Liver (tissue), 3 donors: ENCODE data around the gene IFIT5.
"Not testable (repeated sequence)": the region's sequence is repeated elsewhere in the genome, so short reads cannot be mapped to it uniquely, and the experiment has no call there.

Source experiments
- ATF3 ChIP-seq: IDR thresholded peaks from 2 replicates; pipeline ENCODE4 v1.6.1; 2016; ENCODE audit warnings: antibody characterized with exemption
- CTCF ChIP-seq: fragments of 150-350 bp; IDR thresholded peaks from 2 replicates; pipeline ENCODE4 v1.5.1; 2017; ENCODE audit warnings: improper control_type of control experiment, low read depth, low read length; ENCODE audit not compliant: missing input control
- EGR1 ChIP-seq, 2 donors: IDR thresholded peaks; 2 replicates each; pipeline ENCODE4 v1.6.1; 2016 to 2018; ENCODE audit warnings: antibody characterized with exemption in 2 of 2, low read depth in 2 of 2
- HNF4G ChIP-seq: IDR thresholded peaks from 2 replicates; pipeline ENCODE4 v1.6.1; 2016; ENCODE audit warnings: antibody characterized with exemption
- JUND ChIP-seq, 2 donors: IDR thresholded peaks; 2 replicates each; pipeline ENCODE4 v1.6.1; 2016; ENCODE audit warnings: antibody characterized with exemption in 2 of 2
- MAX ChIP-seq: IDR thresholded peaks from 2 replicates; pipeline ENCODE4 v1.6.1; 2016; ENCODE audit warnings: antibody characterized with exemption
- RAD21 ChIP-seq, 2 donors: IDR thresholded peaks; 2 replicates each; pipeline ENCODE4 v1.6.1; 2016; ENCODE audit warnings: antibody characterized with exemption in 2 of 2, mild to moderate bottlenecking in 2 of 2
- REST ChIP-seq: IDR thresholded peaks from 2 replicates; pipeline ENCODE4 v1.6.1; 2016; ENCODE audit warnings: antibody characterized with exemption, mild to moderate bottlenecking
- SP1 ChIP-seq: IDR thresholded peaks from 2 replicates; pipeline ENCODE4 v1.6.1; 2018; ENCODE audit warnings: antibody characterized with exemption, mild to moderate bottlenecking
- YY1 ChIP-seq: IDR thresholded peaks from 2 replicates; pipeline ENCODE4 v1.6.1; 2016; ENCODE audit warnings: antibody characterized with exemption, mild to moderate bottlenecking
- ZBTB33 ChIP-seq: IDR thresholded peaks from 2 replicates; pipeline ENCODE4 v1.6.1; 2016; ENCODE audit warnings: antibody characterized with exemption
- donor health status: healthy.
- donor health status: healthy.

- TF ChIP-seq ATF3; EGR1 (IDR thresholded peaks at IDR 0.05; ENCODE audit: low read depth in 2 of 2); CTCF; YY1; RAD21 (IDR thresholded peaks at IDR 0.05); REST; MAX; ZBTB33; JUND (IDR thresholded peaks at IDR 0.05): not testable (repeated sequence)
- TF ChIP-seq HNF4G (peak; percentile 17), SP1 (peak; percentile 48)
These were observed 5.1 kb upstream of the IFIT5 start for GRCh38 chr10:89409282-89409681.
